ENCODE results near the gene INPP5J.

DNA sequence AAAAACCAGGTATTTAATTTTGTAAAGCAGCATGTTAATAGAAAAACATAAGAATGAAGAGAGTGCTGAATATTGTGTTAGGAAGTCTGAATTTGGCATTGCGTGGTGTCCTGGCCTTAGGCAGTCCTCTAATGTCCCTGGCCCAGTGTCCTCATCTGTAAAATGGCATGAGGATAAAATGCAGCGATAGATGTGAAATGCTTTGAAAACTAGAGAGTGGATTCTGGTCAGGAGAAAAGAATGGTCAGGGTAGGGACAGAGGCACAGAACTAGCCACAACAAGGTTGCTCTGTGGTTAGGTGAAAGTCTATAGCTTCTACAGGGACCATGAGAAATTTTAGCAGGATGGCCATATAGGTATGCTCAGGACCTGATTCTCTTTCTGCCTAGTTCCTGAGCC lies 56.1 kb downstream of the INPP5J start:
- TF ChIP-seq, protein P1, sequence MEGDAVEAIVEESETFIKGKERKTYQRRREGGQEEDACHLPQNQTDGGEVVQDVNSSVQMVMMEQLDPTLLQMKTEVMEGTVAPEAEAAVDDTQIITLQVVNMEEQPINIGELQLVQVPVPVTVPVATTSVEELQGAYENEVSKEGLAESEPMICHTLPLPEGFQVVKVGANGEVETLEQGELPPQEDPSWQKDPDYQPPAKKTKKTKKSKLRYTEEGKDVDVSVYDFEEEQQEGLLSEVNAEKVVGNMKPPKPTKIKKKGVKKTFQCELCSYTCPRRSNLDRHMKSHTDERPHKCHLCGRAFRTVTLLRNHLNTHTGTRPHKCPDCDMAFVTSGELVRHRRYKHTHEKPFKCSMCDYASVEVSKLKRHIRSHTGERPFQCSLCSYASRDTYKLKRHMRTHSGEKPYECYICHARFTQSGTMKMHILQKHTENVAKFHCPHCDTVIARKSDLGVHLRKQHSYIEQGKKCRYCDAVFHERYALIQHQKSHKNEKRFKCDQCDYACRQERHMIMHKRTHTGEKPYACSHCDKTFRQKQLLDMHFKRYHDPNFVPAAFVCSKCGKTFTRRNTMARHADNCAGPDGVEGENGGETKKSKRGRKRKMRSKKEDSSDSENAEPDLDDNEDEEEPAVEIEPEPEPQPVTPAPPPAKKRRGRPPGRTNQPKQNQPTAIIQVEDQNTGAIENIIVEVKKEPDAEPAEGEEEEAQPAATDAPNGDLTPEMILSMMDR (IDR thresholded peaks at IDR 0.05): no peak
- no peak for TF ChIP-seq POLR2A (IDR thresholded peaks at IDR 0.05)

All from tibial nerve (tissue), 3 donors.